Breast epithelium (tissue), 4 donors: ENCODE measurements around the gene SPNS2. TPM values are rescaled to one million over a fixed set of nuclear protein-coding genes. Genes with fewer than 3 reads are reported as not detected.

Experiments
- DNase-seq, 2 donors: peaks; one replicate each; pipeline ENCODE4 v3.0.0-alpha.2; 2019; ENCODE audit warnings: low spot score in 2 of 2
- H3K27ac ChIP-seq, 2 donors: fragments of 200-600 bp; sonication (generic) in 1 of 2; one replicate each; pipeline ENCODE4 v1.5.1; 2016 to 2019; ENCODE audit warnings: mild to moderate bottlenecking in 1 of 2
- H3K27me3 ChIP-seq, 2 donors: fragments of 200-600 bp; sonication (generic) in 1 of 2; one replicate each; pipeline versions ENCODE4 v1.5.1 to v1.6.0; 2017 to 2019; ENCODE audit warnings: control low read depth in 1 of 2, mild to moderate bottlenecking in 1 of 2
- H3K36me3 ChIP-seq: fragments of 200-600 bp; one replicate; pipeline ENCODE4 v1.5.1; 2019
- H3K4me1 ChIP-seq, 2 donors: fragments of 200-600 bp; sonication (generic); one replicate each; pipeline ENCODE4 v1.5.1; 2016 to 2019; ENCODE audit warnings: control low read depth in 1 of 2
- H3K4me3 ChIP-seq, 3 donors: fragments of 200-600 bp; sonication (generic); 1 replicate in 2 of 3; 2 replicates in 1 of 3; pipeline ENCODE4 v1.5.1; 2016 to 2019; ENCODE audit warnings: mild to moderate bottlenecking in 3 of 3, moderate library complexity in 2 of 3
- H3K9me3 ChIP-seq, 2 donors: fragments of 200-600 bp; sonication (generic) in 1 of 2; one replicate each; pipeline ENCODE4 v1.5.1; 2016 to 2019; ENCODE audit warnings: control low read depth in 1 of 2
- POLR2A ChIP-seq: fragments of 450-650 bp; IDR thresholded peaks from one replicate; pipeline ENCODE4 v1.6.1; 2016; ENCODE audit warnings: antibody characterized with exemption, mild to moderate bottlenecking, moderate library complexity
- POLR2AphosphoS5 ChIP-seq, 3 donors: sonication (generic); formaldehyde crosslinking; IDR thresholded peaks; one replicate each; pipeline ENCODE4 v1.6.1; 2017; ENCODE audit warnings: antibody characterized with exemption in 3 of 3
- intact Hi-C: fragments of 100-400 bp; cut with DNase I; formaldehyde crosslinking; loops from one replicate; pipeline ENCODE4 v1.15.1; 2023; ENCODE audit warnings: low total_unique reads
- total RNA-seq, 3 donors: library from RNA; depleted of rRNA; stranded (reverse); fragments of >200 nt; gene quantifications; one replicate each; pipeline ENCODE4 v1.1.0, GENCODE V29; 2016
- TF ChIP-seq, protein P1 (sequence below), 3 donors: fragments of 450-650 bp; IDR thresholded peaks; one replicate each; pipeline ENCODE4 v1.5.1; 2016 to 2017; ENCODE audit warnings: antibody characterized with exemption in 3 of 3, mild to moderate bottlenecking in 3 of 3, moderate library complexity in 3 of 3

The SPNS2 gene
- total RNA-seq, 3 donors from 2014 or later = 5.3 to 14.1 (median 11.5) TPM

GRCh38 chr17:4551141-4551540, 52.5 kb downstream of the SPNS2 start:
- H3K4me3 ChIP-seq = no peak overlapping the region
- no peak for TF ChIP-seq POLR2A
- TF ChIP-seq POLR2AphosphoS5 (IDR thresholded peaks at IDR 0.05) = no peak
- TF ChIP-seq, protein P1, sequence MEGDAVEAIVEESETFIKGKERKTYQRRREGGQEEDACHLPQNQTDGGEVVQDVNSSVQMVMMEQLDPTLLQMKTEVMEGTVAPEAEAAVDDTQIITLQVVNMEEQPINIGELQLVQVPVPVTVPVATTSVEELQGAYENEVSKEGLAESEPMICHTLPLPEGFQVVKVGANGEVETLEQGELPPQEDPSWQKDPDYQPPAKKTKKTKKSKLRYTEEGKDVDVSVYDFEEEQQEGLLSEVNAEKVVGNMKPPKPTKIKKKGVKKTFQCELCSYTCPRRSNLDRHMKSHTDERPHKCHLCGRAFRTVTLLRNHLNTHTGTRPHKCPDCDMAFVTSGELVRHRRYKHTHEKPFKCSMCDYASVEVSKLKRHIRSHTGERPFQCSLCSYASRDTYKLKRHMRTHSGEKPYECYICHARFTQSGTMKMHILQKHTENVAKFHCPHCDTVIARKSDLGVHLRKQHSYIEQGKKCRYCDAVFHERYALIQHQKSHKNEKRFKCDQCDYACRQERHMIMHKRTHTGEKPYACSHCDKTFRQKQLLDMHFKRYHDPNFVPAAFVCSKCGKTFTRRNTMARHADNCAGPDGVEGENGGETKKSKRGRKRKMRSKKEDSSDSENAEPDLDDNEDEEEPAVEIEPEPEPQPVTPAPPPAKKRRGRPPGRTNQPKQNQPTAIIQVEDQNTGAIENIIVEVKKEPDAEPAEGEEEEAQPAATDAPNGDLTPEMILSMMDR (IDR thresholded peaks at IDR 0.05) = no peak
- H3K27ac ChIP-seq = peak overlapping the region; percentile 25 to 52
- no peaks in the 10 kb centered on the region for H3K9me3 ChIP-seq
- H3K4me1 ChIP-seq = peaks cover 5 to 23% of the 10 kb centered on the region in 2 donors
- no peaks in the 10 kb centered on the region for H3K27me3 ChIP-seq
- DNase-seq = no peak
- H3K36me3 ChIP-seq = peaks cover 8% of the 10 kb centered on the region
- intact Hi-C loops = no loop called here

DNA sequence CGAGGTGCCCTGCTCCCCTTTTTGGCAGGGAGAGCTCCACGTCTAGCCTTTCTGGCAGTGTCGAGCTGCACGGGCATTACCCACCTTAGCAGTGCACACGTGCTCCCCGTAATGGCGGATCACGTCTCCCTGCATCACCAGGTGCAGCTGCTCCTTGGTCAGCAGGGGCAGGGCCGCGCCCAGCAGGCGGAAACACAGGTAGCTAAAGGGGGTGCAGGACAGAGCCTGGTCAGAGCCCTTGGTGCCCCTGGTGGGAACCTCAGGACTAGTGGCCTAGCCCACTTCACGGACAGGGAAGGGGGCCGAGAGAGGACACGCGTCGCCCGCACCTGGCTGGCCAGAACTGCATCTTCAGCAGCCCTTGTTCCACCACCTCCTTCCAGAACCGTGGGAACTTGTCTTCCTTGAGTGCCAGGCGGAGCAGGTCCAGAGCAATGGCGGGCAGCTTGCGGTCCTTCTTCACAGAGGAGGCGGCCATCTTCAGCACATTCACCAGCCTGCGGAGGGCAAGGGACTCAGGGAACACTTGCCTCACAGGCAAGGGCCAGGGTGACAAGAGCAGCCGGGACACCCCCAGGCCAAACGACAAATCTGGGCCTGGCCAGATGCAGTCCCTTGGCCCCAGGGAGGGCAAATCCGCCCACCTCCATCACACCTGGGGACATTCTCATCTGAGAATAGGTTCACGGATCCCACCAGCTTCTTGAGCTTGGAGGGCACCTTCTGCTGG, 53.3 kb downstream of the SPNS2 start:
- no peak for TF ChIP-seq POLR2AphosphoS5 (IDR thresholded peaks at IDR 0.05)
- TF ChIP-seq, protein P1 (IDR thresholded peaks at IDR 0.05) = no peak
- no peak for TF ChIP-seq POLR2A
- Histone ChIP-seq H3K4me1 (peaks cover 5 to 23% of the 10 kb centered on the region in 2 donors), H3K27me3 (no peaks in the 10 kb centered on the region), H3K27ac (no peak overlapping the region), H3K9me3 (no peaks in the 10 kb centered on the region), H3K4me3 (no peak overlapping the region), H3K36me3 (peaks cover 8% of the 10 kb centered on the region)
- intact Hi-C loops = no loop called here
- DNase-seq = no peak

DNA sequence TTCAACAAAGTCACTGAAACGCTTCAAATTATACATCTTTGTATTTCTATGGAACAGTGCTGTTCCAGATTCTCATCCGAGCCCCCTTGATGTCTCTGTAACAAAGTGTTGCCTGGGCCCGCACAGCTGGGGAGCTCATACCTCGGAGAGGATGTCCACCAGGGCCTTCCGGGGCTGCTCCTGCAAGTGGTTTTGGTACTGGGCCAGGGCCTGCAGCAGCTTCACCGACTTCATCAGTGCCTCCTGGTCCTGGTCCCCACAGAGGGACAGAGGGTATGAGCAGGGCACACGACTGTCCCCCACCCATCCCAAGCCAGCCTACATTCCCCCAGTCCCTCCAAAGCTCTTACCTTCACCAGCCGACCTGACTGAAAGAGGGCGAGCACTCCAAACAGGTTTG, 55.0 kb downstream of the SPNS2 start:
- TF ChIP-seq, protein P1 (IDR thresholded peaks at IDR 0.05) = no peak
- TF ChIP-seq POLR2AphosphoS5 (IDR thresholded peaks at IDR 0.05) (no peak), POLR2A (no peak)
- Histone ChIP-seq H3K27me3 (no peaks in the 10 kb centered on the region), H3K27ac (no peak overlapping the region), H3K4me3 (peak overlapping the region in 1 of 3 donors; percentile 93), H3K4me1 (peaks cover 7 to 30% of the 10 kb centered on the region in 2 donors), H3K9me3 (no peaks in the 10 kb centered on the region), H3K36me3 (no peaks in the 10 kb centered on the region)
- DNase-seq = no peak
- intact Hi-C loops = no loop called here

DNA sequence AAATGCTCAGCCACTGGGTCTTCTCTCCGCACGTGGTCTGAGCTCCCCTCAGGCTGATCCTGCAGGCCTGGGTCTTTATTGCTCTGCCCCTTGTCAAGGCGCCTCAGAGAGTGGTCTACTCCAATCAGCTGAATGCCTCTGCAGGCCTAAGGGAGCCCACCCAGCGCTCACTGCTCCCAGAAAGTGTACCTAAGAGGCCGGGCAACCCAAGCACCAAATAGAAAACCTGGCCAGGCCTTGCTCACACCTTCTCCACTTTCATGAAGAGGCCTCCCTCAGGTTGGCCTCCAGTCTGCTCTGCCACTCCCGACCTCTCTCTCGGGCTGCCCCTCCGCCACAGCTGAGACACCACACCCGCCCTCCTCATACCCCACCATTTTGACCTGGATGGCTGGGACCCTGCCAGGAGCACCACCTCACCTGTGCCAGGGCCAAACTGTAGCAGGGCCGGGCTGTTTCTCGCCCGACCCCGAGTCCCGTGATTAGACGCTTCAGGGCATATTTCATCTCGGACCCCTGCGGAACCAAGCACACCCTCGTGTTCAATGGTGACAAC, 55.8 kb downstream of the SPNS2 start:
- TF ChIP-seq, protein P1 (IDR thresholded peaks at IDR 0.05) = no peak
- TF ChIP-seq POLR2AphosphoS5 (IDR thresholded peaks at IDR 0.05) = no peak
- no peak for TF ChIP-seq POLR2A
- intact Hi-C loops = no loop called here
- H3K9me3 ChIP-seq = no peaks in the 10 kb centered on the region
- no peaks in the 10 kb centered on the region for H3K36me3 ChIP-seq
- H3K4me1 ChIP-seq = peaks cover 7 to 31% of the 10 kb centered on the region in 2 donors
- H3K4me3 ChIP-seq = peak overlapping the region; percentile 71 to 93 (median 88)
- no peak for DNase-seq
- H3K27me3 ChIP-seq = no peaks in the 10 kb centered on the region
- H3K27ac ChIP-seq = peak overlapping the region; percentile 78 to 83
